ENCODE results near the gene DIPK1B. TPM values are rescaled to one million over a fixed set of nuclear protein-coding genes. Genes with fewer than 3 reads are reported as not detected.
"Not testable (repeated sequence)": the region's sequence is repeated elsewhere in the genome, so short reads cannot be mapped to it uniquely, and the experiment has no call there.

Gene DIPK1B
- total RNA-seq, 1 donor from 2014 or later: 52.9 TPM

DNA sequence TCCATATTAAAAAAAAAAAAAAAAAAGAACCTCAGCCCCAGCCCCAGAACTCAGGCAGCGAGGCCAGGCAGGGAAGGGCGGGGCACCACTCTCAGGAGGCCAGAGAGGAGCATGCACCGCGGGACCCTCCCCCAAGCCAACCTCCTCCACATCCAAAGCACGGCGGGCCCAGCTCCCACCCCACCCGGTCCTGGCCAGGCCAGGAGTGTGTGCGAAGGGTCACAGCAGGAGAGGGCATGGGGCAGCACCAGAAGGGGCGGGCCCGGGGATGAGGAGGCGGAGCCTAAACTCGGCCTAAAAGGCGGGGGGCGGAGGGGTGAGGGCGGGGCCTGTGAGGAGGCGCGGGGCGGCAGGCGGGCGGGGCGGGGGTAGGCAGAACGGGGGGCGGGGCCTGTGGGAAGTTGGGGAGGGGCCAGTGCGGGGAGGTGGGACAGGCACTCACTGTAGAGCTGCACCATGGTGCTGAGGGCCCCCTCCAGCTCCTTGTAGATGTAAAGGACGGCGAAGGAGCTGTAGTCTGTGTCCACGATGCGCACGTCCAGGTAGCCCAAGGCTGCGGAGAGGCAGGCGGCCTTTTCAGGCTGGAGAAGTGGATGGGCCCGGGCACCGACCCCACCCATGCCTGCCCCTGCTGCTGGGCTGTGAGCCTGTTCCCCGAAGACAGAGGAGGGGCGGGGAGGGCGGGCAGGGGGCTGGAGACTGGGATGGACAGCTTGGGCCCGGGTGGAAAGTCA lies 50.7 kb downstream of the DIPK1B start:
- no peaks in the 10 kb centered on the region for H3K9me3 Mint-ChIP-seq (ENCODE audit: low read depth)
- peaks cover 3% of the 10 kb centered on the region for H3K27me3 Mint-ChIP-seq
- TF ChIP-seq, protein P1, sequence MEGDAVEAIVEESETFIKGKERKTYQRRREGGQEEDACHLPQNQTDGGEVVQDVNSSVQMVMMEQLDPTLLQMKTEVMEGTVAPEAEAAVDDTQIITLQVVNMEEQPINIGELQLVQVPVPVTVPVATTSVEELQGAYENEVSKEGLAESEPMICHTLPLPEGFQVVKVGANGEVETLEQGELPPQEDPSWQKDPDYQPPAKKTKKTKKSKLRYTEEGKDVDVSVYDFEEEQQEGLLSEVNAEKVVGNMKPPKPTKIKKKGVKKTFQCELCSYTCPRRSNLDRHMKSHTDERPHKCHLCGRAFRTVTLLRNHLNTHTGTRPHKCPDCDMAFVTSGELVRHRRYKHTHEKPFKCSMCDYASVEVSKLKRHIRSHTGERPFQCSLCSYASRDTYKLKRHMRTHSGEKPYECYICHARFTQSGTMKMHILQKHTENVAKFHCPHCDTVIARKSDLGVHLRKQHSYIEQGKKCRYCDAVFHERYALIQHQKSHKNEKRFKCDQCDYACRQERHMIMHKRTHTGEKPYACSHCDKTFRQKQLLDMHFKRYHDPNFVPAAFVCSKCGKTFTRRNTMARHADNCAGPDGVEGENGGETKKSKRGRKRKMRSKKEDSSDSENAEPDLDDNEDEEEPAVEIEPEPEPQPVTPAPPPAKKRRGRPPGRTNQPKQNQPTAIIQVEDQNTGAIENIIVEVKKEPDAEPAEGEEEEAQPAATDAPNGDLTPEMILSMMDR (IDR thresholded peaks at IDR 0.05; ENCODE audit: unreplicated experiment): no peak
- no peaks in the 10 kb centered on the region for H3K36me3 Mint-ChIP-seq (ENCODE audit: insufficient read depth)
- H3K4me1 Mint-ChIP-seq (ENCODE audit: low read depth): no peaks in the 10 kb centered on the region
- no peak overlapping the region for H3K4me3 Mint-ChIP-seq (ENCODE audit: low read depth)
- H3K27ac Mint-ChIP-seq: no peak overlapping the region
- peak; percentile 40 for DNase-seq (ENCODE audit: low spot score, unreplicated experiment)

DNA sequence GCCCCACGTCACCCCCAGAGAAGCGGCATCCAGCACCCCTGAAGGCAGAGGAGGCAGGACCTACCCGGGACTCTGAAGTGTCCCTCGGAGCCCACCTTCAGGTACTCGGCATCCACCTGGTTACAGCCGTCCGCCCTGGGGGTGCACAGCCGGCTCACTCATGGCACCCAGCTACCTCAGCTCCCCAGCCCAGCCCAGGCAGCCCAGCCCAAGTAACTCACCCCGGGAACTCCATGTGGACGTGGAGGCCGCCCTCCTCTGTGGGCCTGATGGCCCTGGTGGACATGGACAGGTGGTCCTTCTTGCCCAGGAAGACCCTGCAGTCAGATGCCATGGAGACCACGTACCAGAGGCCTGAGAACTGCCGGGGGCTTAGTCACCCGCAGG lies 51.3 kb downstream of the DIPK1B start:
- no peak overlapping the region for H3K4me3 Mint-ChIP-seq (ENCODE audit: low read depth)
- H3K4me1 Mint-ChIP-seq (ENCODE audit: low read depth): no peaks in the 10 kb centered on the region
- no peak overlapping the region for H3K27ac Mint-ChIP-seq
- TF ChIP-seq, protein P1 (IDR thresholded peaks at IDR 0.05; ENCODE audit: unreplicated experiment): no peak
- no peaks in the 10 kb centered on the region for H3K9me3 Mint-ChIP-seq (ENCODE audit: low read depth)
- peaks cover 3% of the 10 kb centered on the region for H3K27me3 Mint-ChIP-seq
- DNase-seq (ENCODE audit: low spot score, unreplicated experiment): no peak
- no peaks in the 10 kb centered on the region for H3K36me3 Mint-ChIP-seq (ENCODE audit: insufficient read depth)

DNA sequence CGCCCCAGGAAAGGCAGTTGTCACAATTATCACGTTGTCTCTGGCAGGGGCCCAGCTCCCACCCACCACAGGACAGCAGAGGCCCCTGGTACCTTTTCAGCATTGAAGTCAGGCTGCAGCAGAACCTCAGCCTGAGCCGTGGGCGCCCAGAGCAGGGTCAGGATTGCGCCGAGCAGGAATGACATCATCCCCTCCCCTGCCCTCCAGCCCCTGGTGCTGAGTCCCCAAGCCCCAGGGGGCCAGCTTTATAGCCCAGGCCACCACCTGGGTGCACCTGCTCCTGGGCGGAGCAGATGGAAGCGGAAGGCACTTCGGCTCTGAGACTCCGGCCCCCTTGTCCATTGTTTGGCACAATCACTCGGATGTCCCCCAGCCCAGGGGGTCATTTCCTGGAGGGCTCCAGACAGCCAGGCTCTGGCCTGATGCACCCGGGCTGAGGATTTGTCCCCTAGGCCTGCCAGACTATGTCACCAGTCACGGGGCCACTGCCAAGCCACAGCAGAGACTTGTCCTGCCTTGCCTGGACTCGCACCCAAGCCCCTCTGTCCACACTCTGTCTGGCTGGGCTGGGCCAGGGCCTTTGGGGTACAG lies 52.0 kb downstream of the DIPK1B start, which contains the start of gene LCN15:
Gene LCN15, minus strand, starts transcription at position 218 of the 591 bp plus-strand sequence. Its CDS starts 30 bp downstream, at position 188.
- H3K9me3 Mint-ChIP-seq (ENCODE audit: low read depth): no peaks in the 10 kb centered on the region
- no peaks in the 10 kb centered on the region for H3K36me3 Mint-ChIP-seq (ENCODE audit: insufficient read depth)
- peaks cover 3% of the 10 kb centered on the region for H3K27me3 Mint-ChIP-seq
- TF ChIP-seq, protein P1 (IDR thresholded peaks at IDR 0.05; ENCODE audit: unreplicated experiment): no peak
- no peaks in the 10 kb centered on the region for H3K4me1 Mint-ChIP-seq (ENCODE audit: low read depth)
- H3K27ac Mint-ChIP-seq: no peak within 1 kb of the TSS
- no peak for DNase-seq (ENCODE audit: low spot score, unreplicated experiment)
- no peak within 1 kb of the TSS for H3K4me3 Mint-ChIP-seq (ENCODE audit: low read depth)

DNA sequence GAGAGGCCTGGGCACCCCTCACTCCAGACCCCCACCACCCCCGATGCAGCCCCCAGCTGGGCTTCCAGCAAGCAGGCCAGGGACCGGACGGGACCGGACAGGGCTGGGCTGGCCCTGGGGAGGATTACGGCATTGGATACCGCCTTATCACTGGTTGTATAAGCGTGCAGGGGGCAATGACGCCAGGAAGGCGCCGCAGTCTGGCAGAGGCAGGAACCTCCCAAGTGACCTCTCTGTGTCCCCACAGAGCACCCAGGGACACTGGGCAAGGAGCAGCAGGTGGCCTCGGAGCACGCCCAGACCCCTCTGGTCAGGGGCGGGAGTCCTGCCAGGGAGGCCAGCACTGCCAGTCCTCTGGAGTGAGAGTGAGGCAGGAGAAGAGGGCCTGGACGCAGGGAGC lies 52.7 kb downstream of the DIPK1B start:
- no peak overlapping the region for H3K27ac Mint-ChIP-seq
- no peaks in the 10 kb centered on the region for H3K9me3 Mint-ChIP-seq (ENCODE audit: low read depth)
- TF ChIP-seq, protein P1 (IDR thresholded peaks at IDR 0.05; ENCODE audit: unreplicated experiment): no peak
- no peak for DNase-seq (ENCODE audit: low spot score, unreplicated experiment)
- no peak overlapping the region for H3K4me3 Mint-ChIP-seq (ENCODE audit: low read depth)
- peaks cover 3% of the 10 kb centered on the region for H3K27me3 Mint-ChIP-seq
- H3K36me3 Mint-ChIP-seq (ENCODE audit: insufficient read depth): no peaks in the 10 kb centered on the region
- peaks cover 1% of the 10 kb centered on the region for H3K4me1 Mint-ChIP-seq (ENCODE audit: low read depth)

DNA sequence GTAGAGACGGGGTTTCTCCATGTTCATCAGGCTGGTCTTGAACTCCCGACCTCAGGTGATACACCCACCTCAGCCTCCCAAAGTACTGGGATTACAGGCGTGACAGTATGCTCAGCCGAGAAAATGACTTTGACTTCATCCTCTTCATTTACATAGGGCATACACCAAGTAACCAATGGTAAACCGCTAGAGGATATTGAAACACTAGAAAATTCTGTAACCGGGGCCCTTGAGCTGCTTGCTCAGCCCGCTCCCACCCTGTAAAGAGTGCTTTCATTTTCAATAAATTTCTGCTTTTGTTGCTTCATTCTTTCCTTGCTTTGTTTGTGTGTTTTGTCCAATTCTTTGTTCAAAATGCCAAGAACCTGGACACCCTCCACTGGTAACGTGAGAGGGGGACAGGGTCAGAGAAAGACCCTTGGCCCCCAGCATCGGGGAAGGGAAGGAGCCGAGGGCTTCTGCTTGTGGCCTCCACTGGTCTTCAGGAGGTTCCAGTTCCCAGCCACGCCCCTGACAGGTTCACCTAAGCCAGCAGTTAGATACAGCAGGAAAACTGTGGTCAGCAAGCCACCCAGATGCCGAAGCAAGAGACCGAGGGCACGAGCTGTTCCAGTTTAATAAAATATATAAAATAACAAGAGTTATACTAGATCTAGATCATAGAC lies 53.5 kb downstream of the DIPK1B start:
- not testable (repeated sequence) for H3K27me3 Mint-ChIP-seq; H3K4me3 Mint-ChIP-seq (ENCODE audit: low read depth); H3K36me3 Mint-ChIP-seq (ENCODE audit: insufficient read depth); H3K27ac Mint-ChIP-seq; H3K9me3 Mint-ChIP-seq (ENCODE audit: low read depth); DNase-seq (ENCODE audit: low spot score, unreplicated experiment); H3K4me1 Mint-ChIP-seq (ENCODE audit: low read depth)

All from progenitor cell of endocrine pancreas (in vitro differentiated cells).